Body of pancreas (tissue), 4 donors: ENCODE data around the gene FOXO3.

ENCODE experiments used
- POLR2A ChIP-seq, 3 donors: fragments of 450-650 bp; IDR thresholded peaks; one replicate each; pipeline ENCODE4 v1.6.1; 2016; ENCODE audit warnings: antibody characterized with exemption in 3 of 3, mild to moderate bottlenecking in 2 of 3
- TF ChIP-seq, protein P1 (sequence below), 7 experiments: fragments of 450-650 bp in 4 of 7; fragments of 200-600 bp in 3 of 7; sonication (generic) in 3 of 7; IDR thresholded peaks; one replicate each; pipeline ENCODE4 v1.5.1; 2016 to 2019; ENCODE audit warnings: antibody characterized with exemption in 7 of 7

DNA sequence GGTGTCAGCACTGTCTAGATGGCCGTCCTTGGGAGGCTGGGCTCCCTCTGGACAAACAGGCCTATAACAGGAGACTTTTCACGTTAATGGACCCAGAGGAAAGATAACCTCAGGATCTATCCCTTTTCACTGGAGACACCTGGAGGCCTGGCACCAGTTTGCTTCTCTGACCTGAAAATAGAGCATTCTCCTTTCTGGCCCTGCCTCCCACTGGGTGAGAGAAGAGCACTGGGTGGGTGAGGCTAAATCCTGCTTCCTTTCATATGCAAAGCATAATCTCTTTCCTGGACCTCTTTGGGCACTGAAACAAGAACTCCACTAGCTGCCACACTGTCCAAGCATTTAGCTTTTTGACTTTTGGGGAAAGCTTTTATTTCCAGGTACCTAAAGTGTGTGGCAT, 78.3 kb downstream of the FOXO3 start:
- TF ChIP-seq, protein P1, sequence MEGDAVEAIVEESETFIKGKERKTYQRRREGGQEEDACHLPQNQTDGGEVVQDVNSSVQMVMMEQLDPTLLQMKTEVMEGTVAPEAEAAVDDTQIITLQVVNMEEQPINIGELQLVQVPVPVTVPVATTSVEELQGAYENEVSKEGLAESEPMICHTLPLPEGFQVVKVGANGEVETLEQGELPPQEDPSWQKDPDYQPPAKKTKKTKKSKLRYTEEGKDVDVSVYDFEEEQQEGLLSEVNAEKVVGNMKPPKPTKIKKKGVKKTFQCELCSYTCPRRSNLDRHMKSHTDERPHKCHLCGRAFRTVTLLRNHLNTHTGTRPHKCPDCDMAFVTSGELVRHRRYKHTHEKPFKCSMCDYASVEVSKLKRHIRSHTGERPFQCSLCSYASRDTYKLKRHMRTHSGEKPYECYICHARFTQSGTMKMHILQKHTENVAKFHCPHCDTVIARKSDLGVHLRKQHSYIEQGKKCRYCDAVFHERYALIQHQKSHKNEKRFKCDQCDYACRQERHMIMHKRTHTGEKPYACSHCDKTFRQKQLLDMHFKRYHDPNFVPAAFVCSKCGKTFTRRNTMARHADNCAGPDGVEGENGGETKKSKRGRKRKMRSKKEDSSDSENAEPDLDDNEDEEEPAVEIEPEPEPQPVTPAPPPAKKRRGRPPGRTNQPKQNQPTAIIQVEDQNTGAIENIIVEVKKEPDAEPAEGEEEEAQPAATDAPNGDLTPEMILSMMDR (IDR thresholded peaks at IDR 0.05) = no peak
- no peak for TF ChIP-seq POLR2A (IDR thresholded peaks at IDR 0.05)
